Fibroblast of mammary gland (primary cell): ENCODE measurements around the gene SFXN1.

ENCODE experiments used
- DNase-seq: peaks from one replicate; pipeline ENCODE4 v3.0.0-alpha.2; 2010; ENCODE audit warnings: low read depth
- H3K4me3 ChIP-seq: 2 replicates; pipeline ENCODE4 v1.5.1; 2011; ENCODE audit warnings: low read depth, mild to moderate bottlenecking, low read length, moderate library complexity; ENCODE audit not compliant: control insufficient read depth
- CTCF ChIP-seq: conservative IDR thresholded peaks from 2 replicates; pipeline ENCODE4 v1.5.1; 2011; ENCODE audit warnings: low read depth, low read length, inconsistent platforms; ENCODE audit not compliant: control insufficient read depth, insufficient read depth

The SFXN1 gene

DNA sequence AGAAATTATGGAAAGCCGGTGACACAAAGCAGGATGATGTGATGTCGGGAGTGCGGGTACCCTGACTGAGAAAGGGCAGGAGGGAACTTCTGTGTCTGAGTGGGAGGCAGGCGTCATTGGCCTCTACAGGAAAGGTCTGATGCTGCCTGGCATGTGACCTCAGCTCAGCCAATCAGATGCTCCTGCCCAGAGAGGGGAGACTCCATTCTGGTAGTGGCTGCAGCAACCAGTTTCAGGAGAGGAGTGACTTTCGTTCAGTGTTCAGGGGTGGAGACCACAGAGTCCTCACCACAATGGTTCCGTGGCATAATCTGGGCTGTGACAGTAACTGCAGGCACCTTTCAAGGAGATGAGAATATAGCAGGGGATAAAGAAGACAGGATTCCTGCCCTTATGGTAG, 6.7 kb upstream of the SFXN1 start:
- no peak for DNase-seq
- no peak for TF ChIP-seq CTCF

GRCh38 chr5:175472378-175472777, 6.0 kb upstream of the SFXN1 start:
- no peak overlapping the region for H3K4me3 ChIP-seq
- no peak for DNase-seq
- TF ChIP-seq CTCF: no peak

More for the DNA sequence above, 6.7 kb upstream of the SFXN1 start:
- H3K4me3 ChIP-seq: no peak overlapping the region

DNA sequence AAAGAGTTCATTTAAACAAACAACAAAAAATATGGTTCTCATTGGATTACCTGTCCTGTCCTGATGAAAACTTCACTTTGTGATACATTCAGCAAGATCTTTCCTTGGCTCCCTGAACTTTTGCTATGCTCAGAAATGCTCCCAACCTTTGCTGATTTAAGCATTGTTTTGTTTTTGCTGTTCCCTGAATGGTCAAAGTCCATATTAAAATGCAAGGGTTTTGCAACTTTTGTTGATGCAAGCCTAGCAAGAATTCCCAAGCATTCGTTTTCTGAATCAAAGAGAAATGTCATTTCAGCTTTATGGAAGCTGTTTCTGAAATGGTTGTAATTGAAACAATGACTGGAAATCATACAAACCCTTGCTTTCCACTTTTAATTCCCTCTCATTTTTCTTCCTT, 3.1 kb upstream of the SFXN1 start:
- no peak overlapping the region for H3K4me3 ChIP-seq
- no peak for DNase-seq
- TF ChIP-seq CTCF: no peak

DNA sequence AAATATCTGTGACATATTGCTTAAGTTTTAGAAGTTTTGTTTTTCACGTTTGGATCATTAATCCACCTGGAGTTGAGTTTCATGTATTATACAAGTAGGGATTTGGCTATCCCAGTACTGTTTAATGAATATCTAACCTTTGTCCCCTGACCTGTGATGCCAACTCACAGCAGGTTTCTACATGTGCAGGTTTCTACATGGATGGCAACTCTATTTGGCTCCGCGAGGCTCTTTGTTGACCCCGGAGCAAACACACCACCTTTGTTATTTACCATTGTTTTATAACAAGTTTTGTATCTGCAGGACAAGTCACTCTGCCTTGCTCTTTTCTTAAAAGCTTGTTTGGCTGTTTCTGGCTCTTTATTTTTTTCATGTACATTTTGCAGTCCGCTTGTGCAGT, 920 bp upstream of the SFXN1 start:
- H3K4me3 ChIP-seq: no peak overlapping the region
- no peak for DNase-seq
- no peak for TF ChIP-seq CTCF

DNA sequence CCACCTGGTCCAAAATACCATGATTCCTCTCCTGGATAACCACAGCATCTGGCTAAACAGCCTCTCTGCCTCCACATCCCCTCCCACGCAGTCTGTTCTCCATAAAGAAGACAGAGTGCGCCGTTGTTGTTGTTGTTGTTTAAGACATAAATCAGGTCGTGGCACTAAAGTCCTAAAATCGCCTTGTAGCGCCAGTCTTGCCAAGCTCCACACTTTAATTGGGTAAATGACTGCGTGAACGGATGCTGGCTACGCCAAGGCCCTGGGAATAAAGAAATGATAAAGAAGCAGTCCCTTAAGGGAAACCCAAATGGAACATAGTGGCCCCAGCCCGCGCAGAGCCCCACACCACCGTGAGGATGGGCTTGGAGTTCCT, 364 bp upstream of the SFXN1 start:
- peak; percentile 18 for DNase-seq
- peak overlapping the region; percentile 74 for H3K4me3 ChIP-seq
- no peak for TF ChIP-seq CTCF

GRCh38 chr5:175479125-175479881, 943 bp downstream of the SFXN1 start:
- TF ChIP-seq CTCF: no peak
- DNase-seq: no peak

More at GRCh38 chr5:175479125-175479881, 943 bp downstream of the SFXN1 start:
- H3K4me3 ChIP-seq: peak overlapping the region; percentile 74
